DND-41 (cell line): Measurements from ENCODE around the gene CCR7.
A peak's percentile ranks its signal among the peaks of the same experiment; 100 is the strongest.

Experiments used
- ATAC-seq: fragments of 200-7000 bp; cut with Tn5 transposase; 3 replicates; pipeline ENCODE4 v1.9.1; 2021; ENCODE audit warnings: low read depth; ENCODE audit not compliant: insufficient read depth
- DNase-seq: peaks from one replicate; pipeline ENCODE4 v3.0.0-alpha.2; 2020
- H2AFZ ChIP-seq: 2 replicates; pipeline ENCODE4 v1.6.0; 2012; ENCODE audit warnings: low read depth, low read length
- H3K27ac ChIP-seq: 2 replicates; pipeline ENCODE4 v1.5.1; 2012; ENCODE audit warnings: low read length, inconsistent platforms
- H3K27me3 ChIP-seq: fragments of 200-600 bp; sonication (generic); 2 replicates; pipeline ENCODE4 v1.6.0; 2012; ENCODE audit warnings: low read length, mild to moderate bottlenecking, inconsistent platforms; ENCODE audit not compliant: insufficient read depth, poor library complexity
- H3K36me3 ChIP-seq: 2 replicates; pipeline ENCODE4 v1.5.1; 2012; ENCODE audit warnings: low read length, inconsistent platforms; ENCODE audit not compliant: insufficient read depth
- H3K4me1 ChIP-seq: 2 replicates; pipeline ENCODE4 v1.5.1; 2012; ENCODE audit warnings: mild to moderate bottlenecking, low read length; ENCODE audit not compliant: insufficient read depth
- H3K4me2 ChIP-seq: 2 replicates; pipeline ENCODE4 v1.6.0; 2012; ENCODE audit warnings: mild to moderate bottlenecking, moderate library complexity, low read length, inconsistent platforms; ENCODE audit not compliant: insufficient read depth
- H3K4me3 ChIP-seq, 2 experiments: fragments of 200-600 bp in 1 of 2; shearing (Covaris generic) in 1 of 2; 2 replicates each; pipeline ENCODE4 v1.5.1; 2012 to 2016; ENCODE audit warnings: inconsistent platforms in 2 of 2, low read length in 2 of 2, mild to moderate bottlenecking in 2 of 2, low read depth in 1 of 2, moderate library complexity in 1 of 2
- H3K79me2 ChIP-seq: 2 replicates; pipeline ENCODE4 v1.6.0; 2012; ENCODE audit warnings: low read length, inconsistent platforms; ENCODE audit not compliant: insufficient read depth
- H3K9ac ChIP-seq: 2 replicates; pipeline ENCODE4 v1.6.0; 2012; ENCODE audit warnings: low read depth, mild to moderate bottlenecking, inconsistent platforms, low read length, moderate library complexity
- H3K9me3 ChIP-seq: 2 replicates; pipeline ENCODE4 v1.5.1; 2012; ENCODE audit warnings: low read length, moderate library complexity, mild to moderate bottlenecking, inconsistent platforms; ENCODE audit not compliant: insufficient read depth, severe bottlenecking
- H4K20me1 ChIP-seq: 2 replicates; pipeline ENCODE4 v1.6.0; 2012; ENCODE audit warnings: low read length; ENCODE audit not compliant: insufficient read depth
- EZH2 ChIP-seq: IDR thresholded peaks from 3 replicates; pipeline ENCODE4 v1.6.1; 2012; ENCODE audit warnings: borderline replicate concordance, low read depth, mild to moderate bottlenecking, moderate library complexity, low read length, inconsistent platforms; ENCODE audit not compliant: severe bottlenecking
- TF ChIP-seq, protein P1 (sequence below): IDR thresholded peaks from 2 replicates; pipeline ENCODE4 v1.5.1; 2012; ENCODE audit warnings: borderline replicate concordance, low read length, moderate library complexity, mild to moderate bottlenecking; ENCODE audit not compliant: poor library complexity, severe bottlenecking; ENCODE audit errors: extremely low read depth

The CCR7 gene

DNA sequence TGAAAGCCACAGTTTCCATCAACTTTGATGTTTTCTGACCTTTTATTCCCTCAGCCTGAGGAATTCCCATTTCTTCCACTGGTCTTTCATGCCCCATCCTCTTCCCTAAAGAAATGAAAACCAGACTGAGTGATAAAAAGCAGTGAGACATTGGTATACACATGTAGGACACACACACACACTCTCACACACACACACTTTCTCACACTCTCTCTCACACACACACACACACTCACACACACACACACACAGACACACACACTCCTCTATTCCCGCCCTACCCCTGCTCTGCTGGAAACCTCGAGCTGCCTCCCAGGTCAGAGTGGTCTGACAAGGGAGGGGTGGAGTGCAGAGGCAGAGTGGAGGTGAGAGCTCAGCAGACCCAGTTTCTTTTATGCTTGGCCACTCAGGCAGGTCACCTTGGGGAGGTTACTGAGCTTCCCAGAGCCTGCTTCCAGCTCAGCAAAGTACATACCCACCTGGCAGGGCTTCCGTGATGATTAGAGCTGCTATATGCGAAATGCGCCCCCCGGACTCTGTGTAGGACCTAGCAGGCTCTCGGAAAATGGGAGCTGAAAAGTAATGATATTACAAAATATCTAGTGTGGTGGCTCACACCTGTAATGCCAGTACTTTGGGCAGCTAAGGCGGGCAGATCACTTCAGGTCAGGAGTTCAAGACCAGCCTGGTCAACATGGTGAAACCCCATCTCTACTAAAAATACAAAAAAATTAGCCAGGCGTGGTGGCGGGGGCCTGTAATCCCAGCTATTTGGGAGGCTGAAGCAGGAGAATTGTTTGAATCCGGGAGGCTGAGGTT lies 30.7 kb downstream of the CCR7 start:
- Histone ChIP-seq H3K4me1 (peaks cover 84% of the 10 kb centered on the region), H3K4me3 (no peak overlapping the region), H2AFZ (no peak overlapping the region), H3K36me3 (no peaks in the 10 kb centered on the region), H3K27me3 (no peaks in the 10 kb centered on the region), H3K9me3 (no peaks in the 10 kb centered on the region), H3K4me2 (no peak overlapping the region), H3K27ac (peak overlapping the region; percentile 89), H3K9ac (peak overlapping the region; percentile 44), H4K20me1 (no peaks in the 10 kb centered on the region), H3K79me2 (no peaks in the 10 kb centered on the region)
- DNase-seq, result no peak
- TF ChIP-seq, protein P1, sequence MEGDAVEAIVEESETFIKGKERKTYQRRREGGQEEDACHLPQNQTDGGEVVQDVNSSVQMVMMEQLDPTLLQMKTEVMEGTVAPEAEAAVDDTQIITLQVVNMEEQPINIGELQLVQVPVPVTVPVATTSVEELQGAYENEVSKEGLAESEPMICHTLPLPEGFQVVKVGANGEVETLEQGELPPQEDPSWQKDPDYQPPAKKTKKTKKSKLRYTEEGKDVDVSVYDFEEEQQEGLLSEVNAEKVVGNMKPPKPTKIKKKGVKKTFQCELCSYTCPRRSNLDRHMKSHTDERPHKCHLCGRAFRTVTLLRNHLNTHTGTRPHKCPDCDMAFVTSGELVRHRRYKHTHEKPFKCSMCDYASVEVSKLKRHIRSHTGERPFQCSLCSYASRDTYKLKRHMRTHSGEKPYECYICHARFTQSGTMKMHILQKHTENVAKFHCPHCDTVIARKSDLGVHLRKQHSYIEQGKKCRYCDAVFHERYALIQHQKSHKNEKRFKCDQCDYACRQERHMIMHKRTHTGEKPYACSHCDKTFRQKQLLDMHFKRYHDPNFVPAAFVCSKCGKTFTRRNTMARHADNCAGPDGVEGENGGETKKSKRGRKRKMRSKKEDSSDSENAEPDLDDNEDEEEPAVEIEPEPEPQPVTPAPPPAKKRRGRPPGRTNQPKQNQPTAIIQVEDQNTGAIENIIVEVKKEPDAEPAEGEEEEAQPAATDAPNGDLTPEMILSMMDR, result no peak
- no peak for TF ChIP-seq EZH2
- ATAC-seq, result no peak

DNA sequence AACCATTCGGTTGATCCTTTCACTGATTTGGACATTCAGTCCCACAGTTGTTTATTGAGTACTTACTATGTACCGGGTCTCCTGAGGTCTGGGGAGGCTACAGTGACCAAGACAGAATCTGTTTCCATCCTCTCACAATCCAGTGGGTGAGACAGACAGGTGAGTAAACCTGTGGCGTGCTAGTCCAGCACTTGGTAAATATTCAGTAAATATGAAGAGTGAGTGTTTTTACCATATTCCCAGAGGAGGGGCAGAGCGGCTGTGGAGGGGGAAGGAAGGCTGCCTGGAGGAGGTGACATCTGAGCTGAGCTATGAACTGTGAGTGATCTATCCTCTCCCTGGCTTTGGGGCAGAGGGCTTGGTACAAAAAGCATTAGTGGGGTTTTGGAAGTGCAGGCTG lies 31.4 kb downstream of the CCR7 start:
- Histone ChIP-seq H2AFZ (peak overlapping the region; percentile 70; the same call in 1 of the 2 replicates), H3K4me2 (peak overlapping the region; percentile 56)

DNA sequence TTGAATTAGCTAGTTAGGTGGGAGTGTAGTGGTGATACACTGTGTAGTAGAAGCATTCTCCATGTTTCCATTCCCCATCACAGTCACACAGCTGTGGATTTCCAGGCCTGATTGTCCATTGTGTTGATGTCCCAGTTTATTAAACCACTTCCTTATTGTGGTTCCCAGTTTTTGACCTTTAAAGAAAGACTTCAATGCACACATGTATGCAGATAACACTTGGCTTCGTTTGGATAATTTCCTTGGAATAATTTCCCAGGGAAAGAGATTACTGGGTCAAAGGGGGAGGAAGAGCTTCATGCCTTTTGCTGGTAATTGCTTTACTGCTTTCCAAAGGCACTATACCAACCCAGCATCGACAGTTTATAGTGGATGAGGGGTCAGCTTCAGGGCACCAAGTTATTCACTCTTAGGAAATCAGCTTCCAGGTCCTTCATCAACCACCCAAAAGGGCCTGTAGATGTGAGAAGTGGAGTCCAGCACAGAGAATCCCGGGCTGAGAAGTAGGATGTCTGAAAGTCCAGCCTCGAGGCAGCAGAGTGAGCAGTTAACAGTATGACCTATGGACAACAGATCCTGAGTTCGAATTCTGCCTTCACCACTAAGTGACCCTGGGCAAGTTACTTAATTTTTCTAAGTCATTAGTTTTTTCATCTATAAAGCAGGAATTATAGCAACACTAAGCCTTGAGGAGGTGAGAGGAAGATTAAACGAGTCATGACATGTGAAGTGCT lies 32.6 kb downstream of the CCR7 start:
- ATAC-seq, result no peak
- peak overlapping the region; percentile 56 for H3K4me2 ChIP-seq
- no peaks in the 10 kb centered on the region for H3K79me2 ChIP-seq
- H3K36me3 ChIP-seq, result no peaks in the 10 kb centered on the region
- TF ChIP-seq, protein P1, result no peak
- no peak for TF ChIP-seq EZH2
- peak overlapping the region; percentile 44; the same call in 1 of the 2 replicates for H3K9ac ChIP-seq
- peak overlapping the region in 1 of 2 experiments; percentile 21; a peak in 1 of 4 replicates for H3K4me3 ChIP-seq
- no peaks in the 10 kb centered on the region for H3K9me3 ChIP-seq
- no peak for DNase-seq
- H2AFZ ChIP-seq, result peak overlapping the region; percentile 48
- no peaks in the 10 kb centered on the region for H3K27me3 ChIP-seq
- no peaks in the 10 kb centered on the region for H4K20me1 ChIP-seq
- peaks cover 66% of the 10 kb centered on the region for H3K4me1 ChIP-seq
- H3K27ac ChIP-seq, result peak overlapping the region; percentile 89

More for the DNA sequence above, 31.4 kb downstream of the CCR7 start:
- Histone ChIP-seq H3K4me3 (peak overlapping the region in 1 of 2 experiments; percentile 45; a peak in 2 of 4 replicates), H3K9ac (peak overlapping the region; percentile 44), H4K20me1 (no peaks in the 10 kb centered on the region), H3K36me3 (no peaks in the 10 kb centered on the region), H3K4me1 (peaks cover 78% of the 10 kb centered on the region), H3K27ac (peak overlapping the region; percentile 89), H3K27me3 (no peaks in the 10 kb centered on the region), H3K9me3 (no peaks in the 10 kb centered on the region), H3K79me2 (no peaks in the 10 kb centered on the region)
- TF ChIP-seq, protein P1, result no peak
- no peak for TF ChIP-seq EZH2
- DNase-seq, result no peak
- ATAC-seq, result no peak
